HS-5 (cell line): ENCODE data around the gene CDRT4.
A peak's percentile ranks its signal among the peaks of the same experiment; 100 is the strongest.

Experiments used
- DNase-seq: peaks from one replicate; pipeline ENCODE4 v3.0.0-alpha.2; 2012; ENCODE audit warnings: low read depth

Gene CDRT4

DNA sequence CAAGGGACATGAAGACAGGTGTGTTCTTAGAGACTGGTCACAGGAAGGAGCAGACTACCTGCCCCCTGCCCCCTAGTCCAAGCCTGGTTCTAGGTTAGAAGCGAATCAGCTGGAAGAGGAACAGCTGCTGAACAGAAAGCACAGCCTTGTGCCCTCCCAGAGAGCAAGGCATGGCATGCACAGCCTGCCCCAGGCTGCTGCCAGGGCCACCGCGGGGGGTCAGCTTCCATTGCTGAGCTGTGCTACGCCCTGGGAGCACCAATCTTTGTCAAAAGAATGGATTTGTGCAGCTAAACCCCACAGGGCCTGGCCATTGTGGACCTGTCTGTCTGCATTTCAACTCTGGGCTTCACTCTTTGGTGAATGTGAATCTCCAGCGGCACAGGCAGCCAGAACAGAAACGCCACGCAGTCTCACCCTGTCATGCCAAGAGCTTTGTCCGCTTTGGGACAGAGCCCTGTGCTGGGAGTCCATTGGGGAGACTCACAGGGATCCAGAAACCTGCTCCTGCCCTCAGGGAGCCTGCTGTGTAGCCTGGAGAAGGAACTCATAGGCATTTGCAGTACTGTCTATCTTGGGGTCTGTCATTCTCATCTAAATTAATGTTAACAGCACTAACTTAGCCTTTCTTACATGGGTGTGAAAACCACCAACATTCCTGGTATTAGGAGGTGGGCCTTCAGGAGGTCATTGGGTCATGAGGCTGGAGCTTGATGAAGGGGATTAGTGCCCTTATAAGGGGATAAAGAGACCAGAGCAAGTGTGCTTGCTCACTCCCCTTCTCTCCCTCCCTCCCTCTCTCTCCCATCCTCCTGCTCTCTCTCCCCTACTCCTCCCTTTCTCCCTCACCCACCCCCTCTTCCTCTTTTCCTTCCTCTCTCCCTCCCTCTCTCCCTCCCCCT lies 25.6 kb upstream of the CDRT4 start:
- no peak for DNase-seq

DNA sequence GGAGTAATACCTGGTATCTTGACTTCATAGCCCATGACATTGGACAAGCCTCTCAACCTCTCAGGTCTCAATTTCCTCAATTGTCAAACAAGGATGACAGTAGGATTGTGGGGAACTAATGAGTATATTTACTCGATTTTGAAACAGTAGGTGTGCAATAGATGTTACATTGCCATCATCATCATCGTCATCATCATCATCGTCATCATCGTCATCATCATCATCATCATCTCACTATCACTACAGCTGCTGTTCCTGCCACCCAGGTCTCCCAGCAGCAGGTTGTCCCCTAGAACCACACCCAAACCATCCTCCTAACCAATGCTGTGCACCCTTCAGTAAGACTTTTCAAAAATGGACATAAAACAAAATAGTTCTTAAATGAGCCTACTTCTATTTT lies 24.8 kb upstream of the CDRT4 start:
- DNase-seq, result no peak

DNA sequence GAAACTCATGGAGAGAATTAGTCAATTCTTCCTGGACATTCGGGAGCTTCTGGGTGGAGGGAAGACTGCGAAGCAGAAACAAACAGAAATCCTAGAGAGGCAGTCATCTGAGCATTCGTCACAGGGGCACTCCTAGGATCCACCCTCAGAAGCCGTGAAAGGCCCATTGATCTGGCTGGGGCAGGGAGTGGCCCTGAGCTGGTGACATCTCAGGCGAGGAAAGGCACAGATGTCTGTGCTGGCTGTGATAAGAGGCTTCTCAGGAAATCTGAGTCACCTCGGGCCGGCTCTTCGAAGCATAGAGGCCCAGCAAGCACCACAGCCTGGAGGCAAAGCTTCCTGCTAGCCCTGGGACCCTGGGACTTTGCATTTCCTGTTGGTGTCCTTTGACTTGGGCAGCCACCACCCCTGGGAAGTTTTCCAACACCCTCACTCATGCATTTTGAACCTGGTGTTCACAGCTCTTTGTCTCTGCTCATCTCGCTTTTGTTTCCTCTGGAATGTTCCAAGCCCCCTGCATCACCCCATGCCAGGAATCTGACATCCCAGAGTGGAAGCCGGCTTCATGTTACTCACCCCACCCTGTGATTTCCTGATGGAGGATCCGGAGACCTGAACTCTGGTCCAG lies 23.3 kb upstream of the CDRT4 start:
- peak; percentile 73 for DNase-seq

DNA sequence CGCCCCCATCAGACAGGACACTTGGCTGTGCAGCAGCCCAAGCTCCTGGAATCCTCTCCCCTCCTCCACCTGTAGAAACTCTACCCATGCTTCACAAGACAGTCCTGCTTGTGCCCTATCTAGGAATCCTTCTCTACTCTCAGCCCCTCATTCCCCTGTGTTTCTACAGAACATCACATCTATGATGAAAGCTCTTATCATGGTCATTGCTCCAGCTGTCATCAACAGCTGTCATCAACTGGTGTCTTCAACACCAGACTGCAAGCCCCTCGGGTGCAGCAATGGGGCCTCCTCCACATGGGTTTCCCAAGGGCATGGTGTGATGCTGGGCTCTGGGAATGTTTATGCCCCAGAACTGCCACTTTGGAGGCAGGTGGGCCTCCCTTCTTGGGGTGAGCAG lies 21.1 kb upstream of the CDRT4 start:
- no peak for DNase-seq

DNA sequence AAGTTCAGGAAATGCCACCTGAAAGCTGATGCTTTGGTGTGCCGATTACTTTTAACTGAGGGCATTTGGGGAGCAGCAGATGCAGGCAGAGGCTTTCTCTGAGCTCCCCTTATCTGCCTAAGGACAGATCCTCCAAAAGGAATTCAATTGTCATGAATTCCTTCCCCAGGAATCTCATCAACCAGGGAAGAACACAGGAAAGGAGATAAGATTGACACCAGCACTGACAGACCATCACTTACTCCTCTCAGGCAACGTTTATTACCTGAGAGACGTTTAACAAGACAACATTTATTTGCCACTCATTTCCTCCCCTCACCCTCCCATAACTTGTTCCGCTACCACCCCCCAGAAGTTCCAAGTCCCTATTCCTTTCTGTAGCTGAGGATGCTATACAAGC lies 17.6 kb upstream of the CDRT4 start:
- DNase-seq, result no peak

DNA sequence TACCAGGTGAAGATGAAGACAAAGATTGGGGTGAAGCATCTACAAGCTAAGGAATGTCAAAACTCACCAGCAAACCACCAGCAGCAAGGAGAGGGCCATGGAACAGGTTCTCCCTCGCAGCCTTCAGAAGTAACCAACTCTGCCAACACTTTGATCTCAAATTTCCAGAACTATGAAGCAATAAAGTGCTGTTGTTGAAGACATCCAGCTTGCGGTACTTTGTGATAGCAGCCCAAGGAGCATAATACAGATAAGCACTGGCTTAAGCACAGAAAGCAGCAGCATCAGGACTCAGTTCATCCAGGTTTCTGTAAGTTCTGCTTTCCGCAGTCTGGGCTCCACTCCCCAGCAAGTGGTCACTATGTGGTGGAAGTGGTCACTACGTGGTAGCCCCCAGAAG lies 16.0 kb upstream of the CDRT4 start:
- DNase-seq, result no peak

DNA sequence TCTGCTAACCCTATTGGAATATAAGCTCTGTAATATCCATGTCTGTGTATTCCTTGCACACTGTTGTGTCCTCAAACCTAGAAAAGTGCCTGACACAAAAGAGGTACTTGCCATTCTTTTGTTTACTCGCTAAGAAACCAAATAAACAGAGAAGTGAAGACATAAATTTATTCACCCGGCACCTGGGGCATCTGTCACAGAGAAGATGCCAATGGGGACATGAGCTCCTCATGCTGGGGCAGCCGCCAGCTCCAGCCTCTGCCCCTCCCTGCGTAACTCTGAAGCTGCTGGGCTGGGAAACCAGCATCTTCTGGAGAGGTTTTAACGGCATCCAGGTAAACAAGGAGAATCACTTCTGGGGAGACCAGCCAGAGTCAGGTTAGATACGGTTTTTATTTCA lies 15.1 kb upstream of the CDRT4 start:
- no peak for DNase-seq

DNA sequence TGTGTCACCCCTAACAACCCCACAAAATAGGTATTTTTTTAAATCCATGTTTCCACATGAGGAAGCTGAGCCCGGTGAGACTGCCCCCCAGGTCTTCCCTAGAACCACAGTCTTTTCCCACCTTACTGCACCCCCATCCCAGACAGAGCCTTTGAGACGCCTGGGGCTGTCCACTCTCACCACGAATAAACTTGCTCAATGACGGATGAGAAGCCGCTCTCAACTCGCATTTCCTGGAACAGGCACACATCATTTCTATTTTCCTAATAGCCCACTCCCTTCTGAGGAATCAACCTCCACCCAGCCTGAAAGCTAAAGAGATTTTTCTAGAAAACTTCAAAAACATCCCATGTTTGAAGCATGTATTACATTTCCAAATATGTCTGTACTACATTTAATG lies 14.1 kb upstream of the CDRT4 start:
- no peak for DNase-seq

DNA sequence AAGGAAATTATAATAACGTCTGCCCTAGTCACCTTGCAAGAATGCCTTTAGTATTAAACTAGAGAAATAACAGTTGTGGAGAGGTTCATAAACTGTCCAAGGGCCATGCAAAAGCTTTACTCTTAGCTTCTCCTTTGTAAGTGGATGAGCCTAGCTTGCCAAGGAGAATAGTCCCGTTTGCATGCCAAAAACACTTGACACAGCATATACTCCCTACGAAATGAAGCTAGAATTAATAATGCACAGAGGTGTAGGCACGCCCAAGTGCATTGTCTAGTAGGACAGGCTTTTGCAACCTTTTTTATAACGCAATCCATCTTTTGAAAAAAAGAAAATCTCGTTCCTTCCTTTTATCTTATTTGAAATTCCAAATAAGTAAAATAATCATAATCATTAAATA lies 12.8 kb upstream of the CDRT4 start:
- DNase-seq, result no peak

DNA sequence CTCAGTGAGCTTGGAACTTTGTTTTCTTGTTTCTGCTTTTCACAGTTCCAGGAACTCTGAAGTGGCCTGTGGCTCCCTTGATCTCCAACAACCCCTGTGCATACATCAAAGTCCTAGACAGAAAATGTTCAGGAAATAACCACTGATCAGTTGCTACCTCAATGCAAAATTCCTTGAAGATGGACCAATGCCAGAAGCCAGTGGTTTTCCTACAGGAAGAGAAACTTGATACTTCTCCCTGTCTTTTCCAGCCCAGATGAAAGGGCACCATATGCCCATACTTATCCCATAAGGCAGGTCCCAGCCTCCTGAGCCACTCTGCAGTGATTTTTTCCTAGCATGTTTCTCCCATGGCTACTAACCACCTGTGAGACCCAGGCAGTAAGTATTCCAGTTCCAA lies 12.3 kb upstream of the CDRT4 start:
- DNase-seq, result no peak

DNA sequence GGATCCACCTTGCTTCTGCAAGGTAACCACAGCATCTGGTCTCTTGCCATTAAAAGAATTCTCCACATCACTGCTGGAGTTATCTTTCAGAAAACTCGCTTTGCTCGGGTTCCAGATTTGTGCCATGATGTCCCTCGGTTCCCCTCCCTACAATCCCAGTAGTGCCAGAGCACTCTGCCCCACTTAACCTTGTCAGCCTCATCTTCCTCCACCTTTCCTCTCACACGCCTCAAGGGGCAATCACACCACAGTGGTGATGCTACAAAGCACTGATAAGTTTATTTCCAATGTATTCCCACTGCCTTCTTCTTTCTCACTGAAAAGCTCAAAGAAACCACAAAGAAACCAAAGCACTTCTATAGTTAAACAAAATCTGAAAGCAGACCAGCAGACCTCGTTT lies 11.4 kb upstream of the CDRT4 start:
- no peak for DNase-seq

DNA sequence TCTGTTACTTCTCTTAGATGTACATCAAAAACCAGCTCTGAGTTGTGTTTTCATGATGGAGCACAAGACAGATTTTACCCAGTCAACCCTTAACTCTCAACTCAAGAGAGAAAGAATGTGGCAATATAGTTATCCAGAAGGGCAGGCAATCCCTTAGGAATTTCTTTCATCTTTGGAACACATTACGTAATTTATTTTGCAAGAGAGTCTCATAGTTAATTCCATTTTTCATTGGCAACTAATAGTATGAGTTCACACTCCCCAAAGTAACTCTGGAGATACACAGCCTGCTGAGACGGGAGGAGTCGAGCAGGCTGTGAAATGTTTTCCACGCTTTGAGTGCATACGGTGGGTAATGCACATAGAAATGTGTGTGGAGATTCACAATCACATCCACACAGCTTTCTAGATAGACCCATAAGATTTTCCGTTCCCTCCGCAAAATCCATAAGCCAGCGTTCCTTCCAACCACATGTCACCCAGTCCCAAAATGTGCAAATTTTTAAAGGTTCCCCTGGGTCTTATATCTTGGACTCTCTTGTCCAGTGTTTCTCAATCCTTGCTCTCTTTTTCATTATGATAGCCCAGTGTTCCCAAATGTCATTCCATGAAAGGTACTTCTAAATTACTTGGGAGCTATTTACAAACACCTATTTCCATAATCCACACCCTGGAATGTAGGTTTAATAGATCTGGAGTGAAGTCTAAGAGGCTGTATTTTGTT lies 8.4 kb upstream of the CDRT4 start:
- peak; percentile 38 for DNase-seq

DNA sequence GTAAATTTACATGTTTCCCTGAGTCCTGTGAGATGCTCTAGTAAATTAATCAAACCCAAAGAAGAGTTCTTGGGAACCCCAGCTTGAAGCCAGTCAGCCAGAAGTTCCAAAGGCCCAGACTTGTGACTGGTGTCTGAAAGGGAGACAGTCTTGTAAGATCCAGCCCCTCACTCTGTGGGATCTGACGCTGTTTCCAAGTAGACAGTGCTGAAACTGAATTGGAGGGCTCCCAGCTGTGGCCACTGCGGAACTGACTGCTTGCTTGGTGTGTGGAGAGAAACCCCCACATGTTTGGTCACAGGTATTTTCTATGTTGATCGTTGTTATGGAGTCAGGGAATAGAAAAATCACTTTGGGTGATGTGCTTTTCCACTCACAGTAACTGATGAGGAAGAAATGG lies 5.5 kb upstream of the CDRT4 start:
- DNase-seq, result no peak

DNA sequence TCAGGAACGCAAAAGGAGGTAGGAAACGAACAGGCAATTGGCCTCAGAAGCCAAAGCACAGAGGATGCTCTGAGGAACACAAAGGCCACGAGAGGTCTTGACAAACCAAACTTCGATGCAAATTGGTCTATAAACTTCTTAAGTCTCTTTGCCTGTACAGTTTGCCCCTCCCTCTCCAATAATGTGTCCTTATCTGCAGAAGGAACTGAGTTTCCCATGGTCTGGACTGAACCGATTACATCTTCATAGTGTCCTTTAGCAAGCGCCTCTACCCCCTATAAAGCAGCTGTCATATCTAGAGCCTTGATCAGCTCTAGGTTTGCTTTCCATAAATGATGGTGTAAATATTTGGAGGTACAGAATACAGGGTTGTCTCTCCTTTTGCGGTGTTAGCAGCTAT lies 3.1 kb upstream of the CDRT4 start:
- DNase-seq, result no peak

DNA sequence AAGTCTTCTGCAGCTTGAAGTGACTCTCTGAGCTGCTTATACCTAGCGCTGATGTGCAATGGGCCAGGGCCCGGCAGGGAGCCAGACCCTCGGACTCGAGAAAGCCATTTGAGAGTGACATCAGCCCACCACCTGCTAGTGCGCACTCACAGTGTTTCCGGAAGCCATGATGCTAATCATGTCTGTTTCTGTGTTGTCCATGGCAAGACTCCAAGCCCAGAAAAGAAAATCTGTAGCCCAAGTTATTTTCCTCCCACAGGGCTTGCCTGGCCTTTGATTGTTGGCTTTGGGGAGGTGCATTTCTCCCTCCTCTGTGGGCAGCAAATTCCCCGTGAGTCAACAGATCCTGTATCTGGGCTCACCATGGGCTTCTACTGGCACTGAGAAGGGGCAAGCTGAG lies 1.8 kb upstream of the CDRT4 start:
- DNase-seq, result no peak

DNA sequence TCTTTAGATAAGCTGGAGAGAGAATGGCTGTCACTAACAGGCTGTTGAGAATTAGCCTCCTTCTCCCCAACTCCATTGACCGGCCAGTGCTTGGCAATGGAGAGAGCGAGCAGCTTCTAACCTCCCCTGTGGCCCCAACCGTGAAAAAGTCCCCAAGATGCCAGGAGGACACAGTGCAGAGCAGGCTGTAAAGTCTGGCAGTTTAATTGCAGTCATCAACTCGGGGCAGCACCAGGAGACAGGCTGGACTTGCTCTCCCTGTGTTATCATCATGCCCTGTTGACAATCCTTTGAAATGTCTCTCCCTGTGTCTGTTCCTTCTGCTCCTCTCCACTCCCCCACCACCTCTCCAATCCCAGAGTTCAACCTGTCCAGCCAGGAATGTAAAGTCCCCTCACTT lies 705 bp upstream of the CDRT4 start:
- no peak for DNase-seq

DNA sequence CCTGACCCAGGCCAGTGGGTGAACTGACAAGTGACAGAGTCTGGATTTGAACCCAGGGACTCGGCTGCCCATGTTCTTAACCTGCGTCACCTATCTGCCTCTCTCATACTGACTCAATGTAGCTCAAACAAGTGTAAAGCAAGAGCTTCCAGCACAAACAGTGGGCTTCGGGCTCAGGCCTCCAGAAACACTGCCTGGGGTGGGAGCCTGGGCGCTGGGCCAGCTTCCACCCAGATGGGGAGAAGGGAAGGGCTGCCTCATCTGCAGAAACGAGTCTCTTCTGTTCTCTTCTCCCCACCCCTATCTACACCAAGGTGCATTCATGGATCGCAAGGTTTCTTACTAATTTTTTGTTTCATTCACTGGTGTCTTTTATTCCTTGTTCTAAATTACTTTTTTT lies 1.3 kb downstream of the CDRT4 start:
- DNase-seq, result no peak

DNA sequence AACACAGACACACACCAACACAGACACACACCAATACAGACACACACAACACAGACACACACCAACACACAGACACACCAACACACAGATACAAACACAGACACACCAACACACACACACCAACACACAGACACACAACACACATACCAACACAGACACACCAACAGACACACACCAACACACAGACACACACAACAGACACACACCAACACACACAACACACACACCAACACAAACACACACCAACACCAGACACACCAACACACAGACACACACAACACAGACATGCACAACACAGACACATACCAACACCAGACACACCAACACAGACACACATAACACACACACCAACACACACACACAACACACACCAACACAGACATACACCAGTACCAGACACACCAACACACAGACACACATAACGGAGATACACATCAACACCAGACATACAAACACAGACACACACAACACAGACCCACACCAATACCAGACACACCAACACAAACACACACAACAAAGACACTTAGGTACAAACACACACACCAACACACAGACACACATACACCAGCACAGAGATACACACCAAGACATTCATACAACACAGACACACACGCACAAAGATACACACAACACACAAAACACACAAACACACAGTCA lies 2.2 kb downstream of the CDRT4 start:
- DNase-seq, result no peak

DNA sequence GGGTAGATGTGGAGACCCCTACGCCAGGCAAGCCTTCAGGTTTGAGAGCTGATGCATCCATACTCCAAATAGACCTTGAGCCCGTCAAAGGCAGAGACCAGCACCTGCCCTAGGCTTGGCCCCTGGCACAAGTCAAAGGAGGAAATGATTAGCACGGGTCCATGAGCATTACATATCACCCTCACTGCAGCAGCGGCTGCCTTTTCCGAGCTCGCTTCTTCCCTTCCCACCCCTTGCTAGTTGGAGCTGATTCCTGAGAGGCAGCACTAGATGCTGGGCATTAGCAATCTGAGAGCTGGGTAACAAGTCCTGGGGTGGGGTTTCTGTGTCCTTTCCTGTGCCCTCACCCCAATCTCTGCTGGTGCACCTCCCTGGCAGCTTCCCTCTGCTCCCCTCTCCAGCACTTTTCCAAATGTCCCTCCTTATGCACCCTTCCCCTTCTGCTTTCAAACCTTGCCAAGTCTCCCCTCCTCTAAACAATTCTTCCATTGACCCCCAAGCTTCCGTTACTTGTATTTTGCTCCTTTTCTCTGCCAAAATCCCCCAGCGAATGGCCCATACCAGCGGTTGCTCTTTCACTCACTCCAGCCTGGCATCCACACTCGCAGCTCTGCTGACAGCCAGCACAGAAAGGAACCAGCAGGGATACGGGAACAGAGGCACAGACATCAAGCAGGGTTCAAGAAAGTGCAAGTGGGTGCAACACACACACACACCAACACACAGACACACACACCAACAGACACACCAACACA lies 3.0 kb downstream of the CDRT4 start:
- no peak for DNase-seq

DNA sequence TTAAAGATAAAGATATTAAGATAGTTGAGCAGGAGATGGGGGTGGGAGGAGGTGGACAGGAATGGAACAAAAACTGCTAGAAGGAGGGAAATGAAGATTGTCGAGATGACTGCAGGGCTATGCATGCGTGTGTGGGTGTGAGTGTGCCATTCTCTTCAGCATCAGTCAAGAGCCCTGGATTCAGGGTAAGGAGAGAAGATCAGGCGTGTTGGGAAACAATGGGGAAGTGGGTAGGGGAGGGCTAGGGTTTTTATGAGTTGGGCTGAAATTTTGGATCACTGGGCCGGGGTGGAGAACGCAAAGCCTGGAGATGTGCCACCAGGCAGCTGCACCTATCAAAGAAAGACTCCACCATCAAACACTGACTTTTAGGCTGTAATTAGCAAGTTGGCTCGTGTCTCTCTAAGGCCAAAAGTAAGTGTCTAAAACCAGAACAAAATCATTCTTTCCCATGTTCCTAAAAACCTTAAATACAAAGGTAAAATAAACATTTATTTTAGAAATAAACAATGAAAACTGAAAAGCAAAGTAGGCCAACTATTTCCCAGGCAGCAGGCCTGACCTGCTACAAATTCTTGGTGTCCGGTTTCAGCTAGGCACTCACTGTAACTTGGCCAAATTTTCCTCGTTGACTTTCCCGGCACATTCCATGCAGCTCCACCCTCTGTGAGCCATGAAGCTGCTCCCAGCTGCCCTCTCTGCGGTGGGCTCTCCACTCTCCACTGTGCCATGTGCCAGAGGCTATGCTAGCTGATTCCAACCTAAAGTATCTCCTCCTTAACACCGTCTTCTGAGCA lies 4.2 kb downstream of the CDRT4 start:
- DNase-seq, result no peak

DNA sequence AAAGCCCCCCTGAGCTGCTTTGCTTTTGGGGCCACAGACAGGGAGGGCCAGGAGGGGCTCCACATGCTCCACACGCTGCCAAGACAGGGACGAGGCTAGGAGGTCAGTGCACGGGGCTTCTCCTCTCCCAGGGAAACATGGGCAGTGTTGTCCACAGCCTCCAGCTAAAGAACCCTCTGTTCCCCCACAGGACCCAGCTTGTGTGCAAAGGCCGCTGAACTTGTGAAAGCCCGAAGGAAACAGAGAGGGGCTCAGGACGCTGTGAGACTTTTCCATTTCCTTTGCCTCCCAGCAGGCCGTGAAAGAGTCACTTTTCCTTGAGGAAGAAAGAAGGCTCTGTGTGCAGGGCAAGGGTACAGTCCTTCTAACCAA lies 9.7 kb downstream of the CDRT4 start:
- no peak for DNase-seq
